K562 (cell line): ENCODE data around the gene S1PR1. TPM values are rescaled to one million over a fixed set of nuclear protein-coding genes. Genes with fewer than 3 reads are reported as not detected.
A peak's percentile ranks its signal among the peaks of the same experiment; 100 is the strongest.

Source experiments
- BACH1 ChIP-seq: fragments of 200-800 bp; sonication (Bioruptor generic); IDR thresholded peaks from 2 replicates; pipeline ENCODE4 v1.6.1; 2016; ENCODE audit warnings: missing genetic modification characterization, missing compliant biosample characterization
- CTBP1 ChIP-seq: fragments of 450-650 bp; IDR thresholded peaks from 2 replicates; pipeline ENCODE4 v1.6.1; 2016; ENCODE audit warnings: borderline replicate concordance
- E2F3 ChIP-seq: fragments of 250-450 bp; sonication (Bioruptor Pico); IDR thresholded peaks from 2 replicates; pipeline ENCODE4 v1.4.0; 2020; ENCODE audit warnings: mild to moderate bottlenecking
- EGR1 ChIP-seq: fragments of 450-650 bp; conservative IDR thresholded peaks from 2 replicates; pipeline ENCODE4 v1.6.1; 2017; ENCODE audit warnings: mild to moderate bottlenecking
- EHMT2 ChIP-seq: fragments of 450-650 bp; IDR thresholded peaks from 2 replicates; pipeline ENCODE4 v1.6.1; 2018; ENCODE audit warnings: antibody characterized with exemption
- KDM1A ChIP-seq, 2 experiments: fragments of 450-650 bp; IDR thresholded peaks; 2 replicates each; pipeline ENCODE4 v1.6.1; 2016; ENCODE audit warnings: mild to moderate bottlenecking in 2 of 2
- L3MBTL2 ChIP-seq: fragments of 450-650 bp; IDR thresholded peaks from 2 replicates; pipeline ENCODE4 v1.6.1; 2016; ENCODE audit warnings: mild to moderate bottlenecking, moderate library complexity
- NFE2 ChIP-seq: IDR thresholded peaks from 2 replicates; pipeline ENCODE4 v1.6.1; 2014; ENCODE audit warnings: antibody characterized with exemption, low read depth
- PHB ChIP-seq: fragments of 250-450 bp; sonication (Bioruptor Pico); IDR thresholded peaks from 2 replicates; pipeline ENCODE4 v1.5.0; 2021
- RAD21 ChIP-seq, 2 experiments: fragments of 250-450 bp in 1 of 2; fragments of 450-650 bp in 1 of 2; sonication (Bioruptor Pico) in 1 of 2; formaldehyde crosslinking in 1 of 2; IDR thresholded peaks in 1 of 2; conservative IDR thresholded peaks in 1 of 2; 2 replicates each; pipeline versions ENCODE4 v1.4.0 to v1.8.0; 2020 to 2022; ENCODE audit warnings: mild to moderate bottlenecking in 2 of 2, moderate library complexity in 1 of 2
- RCOR1 ChIP-seq, 2 experiments: IDR thresholded peaks; 2 replicates each; pipeline ENCODE4 v1.6.1; 2012; ENCODE audit warnings: low read depth in 2 of 2, low read length in 2 of 2, borderline replicate concordance in 1 of 2, improper control_type of control experiment in 1 of 2
- SOX6 ChIP-seq: fragments of 450-650 bp; IDR thresholded peaks from 2 replicates; pipeline ENCODE4 v1.6.1; 2014; ENCODE audit warnings: mild to moderate bottlenecking
- SPI1 ChIP-seq: IDR thresholded peaks from 2 replicates; pipeline ENCODE4 v1.6.1; 2011; ENCODE audit warnings: low read depth, low read length, control low read depth, borderline replicate concordance
- TARDBP ChIP-seq: fragments of 450-650 bp; IDR thresholded peaks from 2 replicates; pipeline ENCODE4 v1.6.1; 2016
- TCF3 ChIP-seq: sonication (generic); formaldehyde crosslinking; IDR thresholded peaks from 2 replicates; pipeline ENCODE4 v1.4.0; 2020; ENCODE audit warnings: mild to moderate bottlenecking, missing genetic modification reagents
- TCF7 ChIP-seq: sonication (generic); IDR thresholded peaks from 2 replicates; pipeline ENCODE4 v1.6.1; 2016; ENCODE audit warnings: antibody characterized with exemption, borderline replicate concordance
- ZBTB17 ChIP-seq: fragments of 450-650 bp; formaldehyde crosslinking; IDR thresholded peaks from 2 replicates; pipeline ENCODE4 v1.4.0; 2020; ENCODE audit warnings: mild to moderate bottlenecking
- ZNF124 ChIP-seq: sonication (generic); formaldehyde crosslinking; IDR thresholded peaks from 2 replicates; pipeline ENCODE4 v1.8.1; 2022; ENCODE audit warnings: missing genetic modification reagents
- ZNF384 ChIP-seq: IDR thresholded peaks from 2 replicates; pipeline ENCODE4 v1.6.1; 2012; ENCODE audit warnings: low read depth, low read length, improper control_type of control experiment
- ZNF766 ChIP-seq: fragments of 200-800 bp; sonication (Bioruptor generic); conservative IDR thresholded peaks from 2 replicates; pipeline ENCODE4 v1.6.1; 2016; ENCODE audit warnings: missing genetic modification characterization, missing compliant biosample characterization
- polyA plus RNA-seq, 8 experiments: library from polyadenylated mRNA; depleted of rRNA in 4 of 8; stranded (reverse) in 5 of 8; unstranded in 3 of 8; fragments of >200 nt; fragmentation: Nextera tagmentation in 2 of 8; fragmentation: Illumina TruSeq in 1 of 8; extraction: Ambion mirVana in 2 of 8; extraction: Trizol in 1 of 8; gene quantifications; 2 replicates each; pipeline versions ENCODE4 v1.2.1 to v1.2.3, GENCODE V29; 2011 to 2014; ENCODE audit warnings: inconsistent platforms in 1 of 8, missing spikeins in 1 of 8
- total RNA-seq, 7 experiments: library from RNA; depleted of rRNA in 6 of 7; stranded (reverse); fragments of >200 nt in 6 of 7; fragmentation: Illumina TruSeq in 2 of 7; extraction: Trizol in 2 of 7; gene quantifications; 2 replicates each; pipeline versions ENCODE4 v1.2.1 to v1.2.3, GENCODE V29; 2011 to 2021; ENCODE audit warnings: low replicate concordance in 1 of 7
- TF ChIP-seq, protein P1 (sequence below): fragments of 250-450 bp; sonication (Bioruptor Pico); IDR thresholded peaks from 2 replicates; pipeline ENCODE4 v1.8.0; 2022; ENCODE audit warnings: moderate library complexity, mild to moderate bottlenecking, inconsistent platforms
- TF ChIP-seq, protein P2 (sequence below), 2 experiments: IDR thresholded peaks; 2 replicates each; pipeline ENCODE4 v1.6.1; 2012; ENCODE audit warnings: improper control_type of control experiment in 2 of 2, low read depth in 2 of 2, low read length in 2 of 2, borderline replicate concordance in 1 of 2
- TF ChIP-seq, protein P3 (sequence below), 2 experiments: fragments of 250-450 bp in 1 of 2; fragments of 450-650 bp in 1 of 2; sonication (Bioruptor Pico) in 1 of 2; IDR thresholded peaks; 2 replicates each; pipeline versions ENCODE4 v1.6.1 to v1.8.0; 2016 to 2021; ENCODE audit warnings: mild to moderate bottlenecking in 2 of 2, moderate library complexity in 2 of 2, missing compliant biosample characterization in 1 of 2, missing genetic modification characterization in 1 of 2
- TF ChIP-seq, protein P4 (sequence below): fragments of 200-800 bp; sonication (Bioruptor generic); IDR thresholded peaks from 2 replicates; pipeline ENCODE4 v1.6.1; 2017; ENCODE audit warnings: missing genetic modification characterization, missing compliant biosample characterization

S1PR1 gene
- total and polyA plus RNA-seq, 9 of the 15 experiments (the other 6 are each of a cell fraction or from before 2014, with no cell fraction given) = 0.22 to 1.2 (median 0.43) TPM

DNA sequence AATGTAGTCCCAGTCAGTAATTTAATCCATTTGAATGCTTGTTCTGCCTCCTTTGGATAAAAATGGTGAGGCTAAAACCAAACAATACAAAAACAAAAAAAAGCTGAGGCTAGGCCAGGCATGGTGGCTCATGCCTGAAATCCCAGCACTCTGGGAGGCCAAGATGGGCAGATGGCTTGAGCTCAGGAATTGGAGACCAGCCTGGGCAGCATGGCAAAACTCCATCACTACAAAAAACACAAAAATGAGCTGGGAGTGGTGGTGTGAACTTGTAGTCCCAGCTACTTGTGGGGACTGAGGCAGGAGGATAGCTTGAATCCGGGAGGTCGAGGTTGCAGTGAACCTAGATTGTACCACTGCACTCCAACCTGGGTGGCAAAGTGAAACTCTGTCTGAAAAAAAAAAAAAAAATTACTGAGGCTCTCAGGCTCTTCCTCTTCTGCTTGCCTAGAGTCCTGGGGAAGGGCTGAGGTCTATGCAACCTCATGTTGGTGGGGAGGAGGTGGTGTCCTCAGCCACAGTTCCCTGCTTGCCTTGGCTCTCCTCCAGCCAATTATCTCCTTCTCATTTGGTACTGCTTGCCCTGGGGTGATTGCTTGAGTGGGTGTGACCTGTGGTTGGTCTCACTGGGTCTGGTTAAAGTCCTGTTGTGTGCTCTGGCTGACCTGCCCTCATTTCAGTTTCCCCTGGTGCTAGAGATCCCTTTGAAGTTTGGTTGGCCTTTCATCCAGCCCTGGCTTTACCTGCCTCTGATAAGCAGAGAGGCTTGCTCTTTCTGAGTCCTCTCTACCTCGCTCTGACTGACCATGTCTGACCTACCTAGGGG, 20.9 kb downstream of the S1PR1 start (continued):
- TF ChIP-seq L3MBTL2 = peak; percentile 38
- TF ChIP-seq ZNF124 (CRISPR knock-in tag) = no peak
- TF ChIP-seq KDM1A (IDR thresholded peaks at IDR 0.05) = 0 out of 4 replicates have a peak, but pooled peaks of 1 of the 2 experiments have one; percentile 34
- TF ChIP-seq, protein P1, sequence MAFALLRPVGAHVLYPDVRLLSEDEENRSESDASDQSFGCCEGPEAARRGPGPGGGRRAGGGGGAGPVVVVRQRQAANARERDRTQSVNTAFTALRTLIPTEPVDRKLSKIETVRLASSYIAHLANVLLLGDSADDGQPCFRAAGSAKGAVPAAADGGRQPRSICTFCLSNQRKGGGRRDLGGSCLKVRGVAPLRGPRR (CRISPR knock-in tag) = no peak
- TF ChIP-seq RAD21 (CRISPR knock-in tag; conservative IDR thresholded peaks at IDR 0.05 in 1 of 2, IDR thresholded peaks at IDR 0.05 in 1 of 2) = no peak
- TF ChIP-seq, protein P2, sequence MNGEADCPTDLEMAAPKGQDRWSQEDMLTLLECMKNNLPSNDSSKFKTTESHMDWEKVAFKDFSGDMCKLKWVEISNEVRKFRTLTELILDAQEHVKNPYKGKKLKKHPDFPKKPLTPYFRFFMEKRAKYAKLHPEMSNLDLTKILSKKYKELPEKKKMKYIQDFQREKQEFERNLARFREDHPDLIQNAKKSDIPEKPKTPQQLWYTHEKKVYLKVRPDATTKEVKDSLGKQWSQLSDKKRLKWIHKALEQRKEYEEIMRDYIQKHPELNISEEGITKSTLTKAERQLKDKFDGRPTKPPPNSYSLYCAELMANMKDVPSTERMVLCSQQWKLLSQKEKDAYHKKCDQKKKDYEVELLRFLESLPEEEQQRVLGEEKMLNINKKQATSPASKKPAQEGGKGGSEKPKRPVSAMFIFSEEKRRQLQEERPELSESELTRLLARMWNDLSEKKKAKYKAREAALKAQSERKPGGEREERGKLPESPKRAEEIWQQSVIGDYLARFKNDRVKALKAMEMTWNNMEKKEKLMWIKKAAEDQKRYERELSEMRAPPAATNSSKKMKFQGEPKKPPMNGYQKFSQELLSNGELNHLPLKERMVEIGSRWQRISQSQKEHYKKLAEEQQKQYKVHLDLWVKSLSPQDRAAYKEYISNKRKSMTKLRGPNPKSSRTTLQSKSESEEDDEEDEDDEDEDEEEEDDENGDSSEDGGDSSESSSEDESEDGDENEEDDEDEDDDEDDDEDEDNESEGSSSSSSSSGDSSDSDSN (IDR thresholded peaks at IDR 0.05; ENCODE audit: borderline replicate concordance in 1 of 2, low read depth in 2 of 2, low read length in 2 of 2) = peak in 1 of 2 experiments; percentile 26; a peak in 1 of 4 replicates
- TF ChIP-seq EHMT2 = peak; percentile 59; the same call in 1 of the 2 replicates
- 0 out of 2 replicates have a peak, but pooled peaks have one; percentile 39 for TF ChIP-seq NFE2
- TF ChIP-seq SPI1 = peak; percentile 83
- peak; percentile 76; the same call in 1 of the 2 replicates for TF ChIP-seq CTBP1
- TF ChIP-seq TCF7 = peak; percentile 96
- no peak for TF ChIP-seq E2F3 (CRISPR knock-in tag)
- TF ChIP-seq, protein P3, sequence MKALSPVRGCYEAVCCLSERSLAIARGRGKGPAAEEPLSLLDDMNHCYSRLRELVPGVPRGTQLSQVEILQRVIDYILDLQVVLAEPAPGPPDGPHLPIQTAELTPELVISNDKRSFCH (CRISPR knock-in tag; IDR thresholded peaks at IDR 0.05) = no peak
- TF ChIP-seq, protein P3 (tag; IDR thresholded peaks at IDR 0.05) = peak; percentile 36; the same call in 1 of the 2 replicates
- peak; percentile 66 for TF ChIP-seq SOX6
- TF ChIP-seq ZBTB17 (CRISPR knock-in tag) = 0 out of 2 replicates have a peak, but pooled peaks have one; percentile 17
- peak; percentile 80 for TF ChIP-seq TCF3 (CRISPR knock-in tag)
- TF ChIP-seq ZNF766 (CRISPR knock-in tag) = peak; percentile 29; the same call in 1 of the 2 replicates
- TF ChIP-seq EGR1 = peak; percentile 66
- TF ChIP-seq, protein P4, sequence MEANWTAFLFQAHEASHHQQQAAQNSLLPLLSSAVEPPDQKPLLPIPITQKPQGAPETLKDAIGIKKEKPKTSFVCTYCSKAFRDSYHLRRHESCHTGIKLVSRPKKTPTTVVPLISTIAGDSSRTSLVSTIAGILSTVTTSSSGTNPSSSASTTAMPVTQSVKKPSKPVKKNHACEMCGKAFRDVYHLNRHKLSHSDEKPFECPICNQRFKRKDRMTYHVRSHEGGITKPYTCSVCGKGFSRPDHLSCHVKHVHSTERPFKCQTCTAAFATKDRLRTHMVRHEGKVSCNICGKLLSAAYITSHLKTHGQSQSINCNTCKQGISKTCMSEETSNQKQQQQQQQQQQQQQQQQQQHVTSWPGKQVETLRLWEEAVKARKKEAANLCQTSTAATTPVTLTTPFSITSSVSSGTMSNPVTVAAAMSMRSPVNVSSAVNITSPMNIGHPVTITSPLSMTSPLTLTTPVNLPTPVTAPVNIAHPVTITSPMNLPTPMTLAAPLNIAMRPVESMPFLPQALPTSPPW (CRISPR knock-in tag) = peak; percentile 43
- peak; percentile 82 for TF ChIP-seq ZNF384
- no peak for TF ChIP-seq PHB (CRISPR knock-in tag)
- TF ChIP-seq TARDBP = no peak
- TF ChIP-seq BACH1 (tag) = no peak; the same call in 1 of the 2 replicates
- peak in 1 of 2 experiments; percentile 79; a peak in 3 of 4 replicates for TF ChIP-seq RCOR1 (IDR thresholded peaks at IDR 0.05; ENCODE audit: borderline replicate concordance in 1 of 2, low read depth in 2 of 2, low read length in 2 of 2)
